Posterior cingulate gyrus (tissue), 11 donors: ENCODE results near the gene ANKRD53.

ENCODE experiments used
- DNase-seq, 10 donors: peaks; one replicate each; pipeline versions ENCODE4 v3.0.0 to v3.0.0-alpha.2; 2020 to 2021; ENCODE audit warnings: mixed read lengths in 3 of 10
- intact Hi-C: fragments of 100-400 bp; cut with DNase I; formaldehyde crosslinking; loops from one replicate; pipeline ENCODE4 v1.15.1; 2023

ANKRD53 gene

GRCh38 chr2:70962885-70963878 is 15.2 kb upstream of the ANKRD53 start:
- intact Hi-C loops = no loop called here
- peak in 3 of 10 donors; percentile 7 to 64 (median 63) for DNase-seq

GRCh38 chr2:70964133-70964532 is 14.3 kb upstream of the ANKRD53 start:
- DNase-seq = no peak
- intact Hi-C loops = no loop called here

GRCh38 chr2:70964596-70965386 is 13.6 kb upstream of the ANKRD53 start:
- DNase-seq = peak; percentile 45 to 96 (median 76)
- intact Hi-C loops = no loop called here

GRCh38 chr2:70965506-70965905 is 12.9 kb upstream of the ANKRD53 start:
- intact Hi-C loops = no loop called here
- peak in 2 of 10 donors; percentile 3 to 50 for DNase-seq

GRCh38 chr2:70966681-70967080 is 11.7 kb upstream of the ANKRD53 start:
- DNase-seq = peak in 1 of 10 donors; percentile 4
- intact Hi-C loops = no loop called here

- intact Hi-C loops = no loop called here
- no peak for DNase-seq
Measured at GRCh38 chr2:70967189-70967588, 11.2 kb upstream of the ANKRD53 start.

GRCh38 chr2:70974592-70974991 is 3.8 kb upstream of the ANKRD53 start:
- no peak for DNase-seq
- intact Hi-C loops = no loop called here

GRCh38 chr2:70975237-70975636 is 3.2 kb upstream of the ANKRD53 start:
- no peak for DNase-seq
- intact Hi-C loops = no loop called here

GRCh38 chr2:70977605-70978205 is 725 bp upstream of the ANKRD53 start:
- intact Hi-C loops = no loop called here
- DNase-seq = peak in 2 of 10 donors; percentile 27 to 62

- peak in 1 of 10 donors; percentile 81 for DNase-seq
- intact Hi-C loops = no loop called here
Measured at GRCh38 chr2:70979180-70979488, 704 bp downstream of the ANKRD53 start.

GRCh38 chr2:70979626-70980025 is 1.2 kb downstream of the ANKRD53 start:
- intact Hi-C loops = no loop called here
- peak in 3 of 10 donors; percentile 10 to 80 (median 43) for DNase-seq

GRCh38 chr2:70981421-70981820 is 3.0 kb downstream of the ANKRD53 start:
- no peak for DNase-seq

GRCh38 chr2:70981866-70982810 is 3.7 kb downstream of the ANKRD53 start:
- intact Hi-C loops = no loop called here
- DNase-seq = peak in 2 of 10 donors; percentile 69 to 80

More at GRCh38 chr2:70981421-70981820, 3.0 kb downstream of the ANKRD53 start:
- intact Hi-C loops = no loop called here

- no peak for DNase-seq
- intact Hi-C loops = no loop called here
Measured at GRCh38 chr2:70982971-70983370, 4.5 kb downstream of the ANKRD53 start.

- peak in 2 of 10 donors; percentile 2 to 41 for DNase-seq
Measured at GRCh38 chr2:70983506-70984227, 5.2 kb downstream of the ANKRD53 start.

GRCh38 chr2:70984228-70984575 is 5.8 kb downstream of the ANKRD53 start:
- no peak for DNase-seq
- intact Hi-C loops = no loop called here

More at GRCh38 chr2:70983506-70984227, 5.2 kb downstream of the ANKRD53 start:
- intact Hi-C loops = no loop called here

- intact Hi-C loops = no loop called here
- peak; percentile 28 to 94 (median 62) for DNase-seq
Measured at GRCh38 chr2:70984576-70985282, 6.3 kb downstream of the ANKRD53 start.

GRCh38 chr2:70985283-70985688 is 6.9 kb downstream of the ANKRD53 start:
- intact Hi-C loops = no loop called here
- peak in 2 of 10 donors; percentile 12 to 66 for DNase-seq
